Fibroblast of skin of right biceps (primary cell): Measurements from ENCODE around the gene ZDHHC14.
A peak's percentile ranks its signal among the peaks of the same experiment; 100 is the strongest.

ENCODE experiments used
- DNase-seq: peaks from one replicate; pipeline ENCODE4 v3.0.0-alpha.2; 2013

Gene ZDHHC14

GRCh38 chr6:157631838-157632614 lies 251.0 kb downstream of the ZDHHC14 start:
- DNase-seq = no peak

- peak; percentile 63 for DNase-seq
These were observed 251.8 kb downstream of the ZDHHC14 start for GRCh38 chr6:157632821-157633220.

GRCh38 chr6:157634546-157634945 lies 253.6 kb downstream of the ZDHHC14 start:
- DNase-seq = no peak

GRCh38 chr6:157635388-157636244 lies 254.6 kb downstream of the ZDHHC14 start:
- no peak for DNase-seq

GRCh38 chr6:157637516-157637915 lies 256.5 kb downstream of the ZDHHC14 start:
- DNase-seq = no peak

- no peak for DNase-seq
These were observed 257.1 kb downstream of the ZDHHC14 start for GRCh38 chr6:157637941-157638662.

GRCh38 chr6:157638779-157639178 lies 257.8 kb downstream of the ZDHHC14 start:
- DNase-seq = no peak

- peak; percentile 40 for DNase-seq
These were observed 259.9 kb downstream of the ZDHHC14 start for GRCh38 chr6:157640746-157641451.

- no peak for DNase-seq
These were observed 260.8 kb downstream of the ZDHHC14 start for GRCh38 chr6:157641837-157642236.

GRCh38 chr6:157642736-157643135 lies 261.7 kb downstream of the ZDHHC14 start:
- no peak for DNase-seq

- peak; percentile 31 for DNase-seq
These were observed 263.2 kb downstream of the ZDHHC14 start for GRCh38 chr6:157644043-157644810.

GRCh38 chr6:157645201-157645795 lies 264.3 kb downstream of the ZDHHC14 start:
- DNase-seq = no peak

- no peak for DNase-seq
These were observed 265.0 kb downstream of the ZDHHC14 start for GRCh38 chr6:157646012-157646411.

- no peak for DNase-seq
These were observed 266.4 kb downstream of the ZDHHC14 start for GRCh38 chr6:157647261-157647915.

- DNase-seq = no peak
These were observed 267.6 kb downstream of the ZDHHC14 start for GRCh38 chr6:157648561-157648960.

- no peak for DNase-seq
These were observed 268.6 kb downstream of the ZDHHC14 start for GRCh38 chr6:157649311-157650260.

- DNase-seq = no peak
These were observed 269.3 kb downstream of the ZDHHC14 start for GRCh38 chr6:157650261-157650640.

- DNase-seq = no peak
These were observed 269.8 kb downstream of the ZDHHC14 start for GRCh38 chr6:157650801-157651200.

- DNase-seq = no peak
These were observed 270.9 kb downstream of the ZDHHC14 start for GRCh38 chr6:157651731-157652490.
